GM12891 (cell line): ENCODE results near the gene CDC6. TPM values are rescaled to one million over a fixed set of nuclear protein-coding genes. Genes with fewer than 3 reads are reported as not detected.

Source experiments
- DNase-seq: peaks from one replicate; pipeline ENCODE4 v3.0.0; 2011; ENCODE audit warnings: low spot score; ENCODE audit not compliant: insufficient read length
- FAIRE-seq: peaks from 2 replicates; lab custom pipeline; 2011; peaks lifted over from hg19 to GRCh38; lab: Jason Lieb, UNC
- PAX5 ChIP-seq: IDR thresholded peaks from 2 replicates; pipeline ENCODE4 v1.6.1; 2011; ENCODE audit warnings: low read length, moderate library complexity, mild to moderate bottlenecking; ENCODE audit not compliant: insufficient read depth, severe bottlenecking
- POLR2A ChIP-seq: IDR thresholded peaks from 2 replicates; pipeline ENCODE4 v1.6.1; 2011; ENCODE audit warnings: low read depth, low read length, control low read depth
- POLR2AphosphoS5 ChIP-seq: IDR thresholded peaks from 2 replicates; pipeline ENCODE4 v1.6.1; 2011; ENCODE audit warnings: low read depth, low read length, control low read depth
- POU2F2 ChIP-seq: IDR thresholded peaks from 2 replicates; pipeline ENCODE4 v1.6.1; 2011; ENCODE audit warnings: low read depth, mild to moderate bottlenecking, control low read depth, low read length, moderate library complexity
- SPI1 ChIP-seq: IDR thresholded peaks from 2 replicates; pipeline ENCODE4 v1.6.1; 2011; ENCODE audit warnings: low read depth, low read length, control low read depth
- TAF1 ChIP-seq: IDR thresholded peaks from 2 replicates; pipeline ENCODE4 v1.6.1; 2011; ENCODE audit warnings: low read depth, low read length, control low read depth
- polyA plus RNA-seq: library from polyadenylated mRNA; unstranded; fragments of >200 nt; gene quantifications from one replicate; pipeline ENCODE4 v1.2.1, GENCODE V29; 2012; ENCODE audit warnings: low read depth, missing spikeins, inconsistent platforms; ENCODE audit not compliant: missing spikeins

The CDC6 gene, protein sequence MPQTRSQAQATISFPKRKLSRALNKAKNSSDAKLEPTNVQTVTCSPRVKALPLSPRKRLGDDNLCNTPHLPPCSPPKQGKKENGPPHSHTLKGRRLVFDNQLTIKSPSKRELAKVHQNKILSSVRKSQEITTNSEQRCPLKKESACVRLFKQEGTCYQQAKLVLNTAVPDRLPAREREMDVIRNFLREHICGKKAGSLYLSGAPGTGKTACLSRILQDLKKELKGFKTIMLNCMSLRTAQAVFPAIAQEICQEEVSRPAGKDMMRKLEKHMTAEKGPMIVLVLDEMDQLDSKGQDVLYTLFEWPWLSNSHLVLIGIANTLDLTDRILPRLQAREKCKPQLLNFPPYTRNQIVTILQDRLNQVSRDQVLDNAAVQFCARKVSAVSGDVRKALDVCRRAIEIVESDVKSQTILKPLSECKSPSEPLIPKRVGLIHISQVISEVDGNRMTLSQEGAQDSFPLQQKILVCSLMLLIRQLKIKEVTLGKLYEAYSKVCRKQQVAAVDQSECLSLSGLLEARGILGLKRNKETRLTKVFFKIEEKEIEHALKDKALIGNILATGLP
- polyA plus RNA-seq, result 21.1 TPM

DNA sequence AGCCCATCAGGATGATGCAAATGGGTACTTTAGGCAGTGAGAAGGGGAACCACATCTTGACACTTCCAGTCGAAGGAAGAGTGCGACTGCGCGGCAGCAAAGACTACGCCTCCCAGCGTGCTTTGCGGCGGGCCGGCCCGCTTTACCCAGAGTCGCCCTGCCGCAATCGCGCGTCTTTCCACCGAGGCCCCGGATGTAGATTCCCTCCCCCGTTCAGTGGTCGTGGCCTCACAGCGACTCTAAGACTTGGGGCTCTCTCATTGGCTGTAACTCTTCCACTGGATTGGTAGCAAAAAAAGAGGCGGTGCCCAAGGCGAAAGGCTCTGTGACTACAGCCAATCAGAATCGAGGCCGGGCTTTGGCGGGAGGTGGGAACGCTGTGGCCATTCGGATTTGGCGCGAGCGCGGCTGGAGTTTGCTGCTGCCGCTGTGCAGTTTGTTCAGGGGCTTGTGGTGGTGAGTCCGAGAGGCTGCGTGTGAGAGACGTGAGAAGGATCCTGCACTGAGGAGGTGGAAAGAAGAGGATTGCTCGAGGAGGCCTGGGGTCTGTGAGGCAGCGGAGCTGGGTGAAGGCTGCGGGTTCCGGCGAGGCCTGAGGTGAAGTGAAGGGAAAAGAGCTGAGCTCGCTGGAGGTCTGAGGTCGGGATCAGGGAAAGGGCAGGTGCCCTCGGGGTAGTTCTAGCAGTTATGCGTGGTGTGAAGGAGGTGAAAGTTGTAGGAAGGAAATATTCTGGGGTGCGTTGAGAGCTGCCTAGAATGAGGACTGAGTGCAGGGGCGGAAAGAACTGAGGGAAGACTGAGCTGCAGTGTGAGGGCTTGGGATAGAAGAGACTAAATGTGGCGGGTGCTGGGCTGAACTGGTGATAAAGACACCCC lies at the start of gene CDC6:
TSS of gene CDC6 (plus strand) at position 386 of the 876 bp plus-strand sequence. CDS start 1,542 bp downstream, outside the sequence.
- TF ChIP-seq SPI1 (no peak), TAF1 (peak; percentile 88), PAX5 (no peak), POLR2A (peak; percentile 91), POLR2AphosphoS5 (peak; percentile 91), POU2F2 (peak; percentile 67; the same call in 1 of the 2 replicates)
- FAIRE-seq, result peak; percentile 95

DNA sequence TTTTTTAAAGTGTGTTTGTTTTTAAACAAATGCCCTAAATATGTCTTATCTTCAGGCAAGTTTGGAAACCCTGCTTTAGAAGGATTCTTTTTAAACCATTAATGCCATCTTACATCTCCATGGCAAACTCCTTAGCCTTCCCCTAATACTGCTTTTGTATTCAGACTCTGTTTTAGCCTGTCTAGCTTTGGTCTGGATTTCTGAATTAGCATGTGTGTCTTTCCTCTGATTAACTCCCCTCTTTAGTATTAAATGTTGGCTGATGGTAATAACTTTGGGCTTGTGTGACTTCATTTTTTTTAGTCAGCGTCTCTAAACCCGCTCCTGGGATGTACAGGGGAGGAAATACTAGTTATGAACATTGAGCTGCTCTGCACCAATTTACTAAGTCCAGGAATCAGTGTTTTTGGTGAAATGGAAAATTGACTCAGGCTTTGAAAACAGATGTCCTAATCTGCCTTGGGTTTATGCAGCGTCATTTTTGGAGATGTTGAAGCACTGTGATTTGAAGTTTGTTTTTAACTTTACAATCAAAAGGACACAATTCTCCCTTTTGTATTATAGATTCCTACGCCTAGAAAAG lies 46.3 kb upstream of the CDC6 start:
- FAIRE-seq, result no peak
- no peak for DNase-seq
- TF ChIP-seq POLR2A (no peak), POLR2AphosphoS5 (no peak), POU2F2 (no peak), TAF1 (no peak), SPI1 (no peak), PAX5 (no peak)

More for the DNA sequence above, at the start of gene CDC6:
- peak; percentile 85 for DNase-seq

DNA sequence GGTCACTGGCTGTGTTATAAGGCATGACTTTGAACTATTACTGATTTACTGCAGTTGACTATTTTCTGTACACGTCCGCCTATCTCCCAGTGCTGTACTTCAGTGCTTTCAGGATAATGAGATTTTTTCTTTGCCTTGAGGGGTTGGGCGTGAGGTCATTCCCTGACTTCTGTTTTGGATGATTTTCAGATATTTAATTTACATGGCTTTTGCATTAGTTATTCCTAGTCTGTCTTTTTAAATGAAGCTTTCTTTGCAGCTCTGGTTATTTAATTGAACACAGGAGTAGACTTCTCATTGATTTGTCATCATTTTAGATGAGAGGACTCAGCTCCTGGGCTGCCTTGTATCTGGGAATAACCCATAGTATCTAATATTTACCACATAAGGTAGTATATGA lies 44.9 kb upstream of the CDC6 start:
- no peak for DNase-seq
- FAIRE-seq, result no peak
- TF ChIP-seq POLR2A (no peak), POU2F2 (no peak), SPI1 (no peak), TAF1 (no peak), POLR2AphosphoS5 (no peak), PAX5 (no peak)

DNA sequence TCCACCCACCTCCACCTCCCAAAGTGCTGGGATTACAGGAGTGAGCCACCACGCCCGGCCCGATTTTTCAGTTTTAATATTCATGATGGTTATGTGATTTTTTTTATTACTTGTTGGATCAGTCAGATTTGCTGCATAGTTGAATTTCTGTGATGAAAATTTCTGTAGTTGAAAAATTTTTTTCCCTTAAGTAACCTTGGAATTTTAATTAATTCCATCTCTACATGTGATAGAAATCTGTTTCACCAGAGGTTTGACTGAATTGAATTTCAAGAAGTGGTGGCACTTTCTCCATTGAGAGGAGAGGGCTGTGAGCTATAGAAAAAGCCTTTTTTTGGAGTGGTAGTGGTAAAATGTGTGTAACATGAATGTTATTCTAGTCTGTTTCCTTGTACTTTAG lies 43.9 kb upstream of the CDC6 start:
- DNase-seq (no peak), FAIRE-seq (no peak)
- TF ChIP-seq TAF1 (no peak), PAX5 (no peak), POLR2A (no peak), SPI1 (no peak), POU2F2 (no peak), POLR2AphosphoS5 (no peak)

DNA sequence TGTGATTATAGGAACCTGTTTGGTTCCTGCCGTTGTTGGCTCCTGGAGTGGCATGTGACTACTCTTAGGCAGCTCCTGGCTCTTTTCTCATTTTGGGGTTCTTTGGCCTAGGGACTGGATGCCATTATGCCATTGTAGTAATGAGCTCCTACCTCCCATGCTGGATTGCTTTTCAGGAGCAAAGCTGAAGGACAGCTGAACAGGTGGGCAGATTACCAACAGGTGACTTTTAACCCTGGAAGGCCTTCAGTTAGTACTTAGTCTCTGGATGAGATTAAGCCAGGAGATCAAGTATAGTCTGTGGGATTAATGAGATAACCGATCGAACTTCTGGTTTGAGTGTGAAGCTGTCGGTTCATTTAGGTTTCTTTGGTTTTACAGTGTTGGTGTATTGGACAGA lies 43.4 kb upstream of the CDC6 start:
- FAIRE-seq (no peak), DNase-seq (no peak)
- TF ChIP-seq POLR2AphosphoS5, result no peak
- TF ChIP-seq POU2F2, result no peak
- no peak for TF ChIP-seq TAF1
- no peak for TF ChIP-seq PAX5
- no peak for TF ChIP-seq POLR2A
- TF ChIP-seq SPI1, result no peak

DNA sequence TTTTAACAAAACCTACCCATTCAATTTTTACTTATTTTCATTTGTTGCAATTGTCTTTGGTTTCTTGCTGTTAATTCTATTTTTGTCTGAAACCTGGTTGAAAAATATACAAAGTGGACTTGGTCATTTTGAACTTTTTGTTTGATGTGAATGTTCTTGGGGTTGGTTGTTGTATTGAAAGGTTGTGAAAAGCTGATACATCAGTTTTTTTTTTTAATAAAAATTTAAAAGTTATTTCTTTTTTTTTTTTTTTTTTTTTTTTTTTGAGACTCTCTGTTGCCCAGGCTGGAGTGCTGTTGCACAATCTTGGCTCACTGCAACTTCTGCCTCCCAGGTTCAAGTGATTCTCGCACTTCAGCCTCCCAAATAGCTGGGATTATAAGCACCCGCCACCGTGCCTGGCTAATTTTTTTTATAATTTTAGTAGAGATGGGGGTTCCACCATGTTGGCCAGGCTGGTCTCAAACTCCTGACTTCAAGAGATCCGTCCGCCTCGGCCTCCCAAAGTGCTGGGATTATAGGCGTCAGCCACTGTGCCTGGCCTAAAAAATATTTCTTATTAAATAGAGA lies 39.7 kb upstream of the CDC6 start:
- DNase-seq (no peak), FAIRE-seq (no peak)
- no peak for TF ChIP-seq POLR2A
- TF ChIP-seq SPI1, result no peak
- no peak for TF ChIP-seq TAF1
- no peak for TF ChIP-seq PAX5
- no peak for TF ChIP-seq POU2F2
- TF ChIP-seq POLR2AphosphoS5, result no peak

DNA sequence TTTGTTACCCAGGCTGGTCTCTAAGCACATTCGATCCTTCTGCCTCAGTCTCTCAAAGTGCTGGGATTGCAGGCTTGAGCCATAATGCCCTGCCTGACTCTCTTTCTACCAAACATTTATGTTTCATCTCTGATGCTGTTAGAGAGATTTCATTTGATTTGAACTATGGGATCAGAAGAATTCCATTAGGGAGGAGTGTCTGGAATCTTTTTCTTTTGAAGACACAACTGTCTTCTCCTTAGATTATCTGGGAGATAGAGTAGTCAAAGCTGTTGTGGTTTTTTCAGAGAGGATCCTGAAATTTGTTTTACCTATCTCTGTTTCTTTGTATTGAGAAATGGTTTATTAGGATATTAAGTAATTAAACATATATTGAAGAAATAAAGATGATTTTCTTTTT lies 39.2 kb upstream of the CDC6 start:
- DNase-seq (no peak), FAIRE-seq (no peak)
- no peak for TF ChIP-seq SPI1
- TF ChIP-seq POLR2A, result no peak
- TF ChIP-seq POU2F2, result no peak
- TF ChIP-seq PAX5, result no peak
- no peak for TF ChIP-seq TAF1
- TF ChIP-seq POLR2AphosphoS5, result no peak

DNA sequence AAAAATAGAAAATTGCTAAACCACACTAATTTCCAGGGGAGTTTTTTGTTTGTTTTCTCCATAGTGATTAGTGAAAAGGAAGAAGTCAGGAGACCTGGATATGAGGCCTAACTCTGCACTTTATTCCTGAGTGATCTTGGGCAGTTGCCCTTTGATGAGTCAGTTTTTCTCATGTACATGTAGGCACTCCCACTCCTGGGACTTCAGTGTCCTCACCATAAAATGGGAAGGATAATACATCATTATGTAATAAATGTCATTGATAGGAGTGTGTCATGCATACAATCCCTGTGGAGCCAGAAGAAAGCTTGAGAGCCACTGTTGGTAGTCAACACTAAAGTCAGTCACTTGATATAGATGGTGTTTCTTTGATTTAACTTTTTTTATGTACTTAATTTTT lies 36.1 kb upstream of the CDC6 start:
- TF ChIP-seq POLR2A (no peak), TAF1 (no peak), PAX5 (no peak), POU2F2 (no peak), POLR2AphosphoS5 (no peak), SPI1 (no peak)
- no peak for DNase-seq
- FAIRE-seq, result no peak
